Mammary epithelial cell (primary cell): ENCODE results near the gene STXBP1.

Experiments
- CTCF ChIP-seq, 2 donors: IDR thresholded peaks in 1 of 2; conservative IDR thresholded peaks in 1 of 2; 2 replicates each; pipeline ENCODE4 v1.5.1; 2011 to 2012; ENCODE audit warnings: inconsistent platforms in 2 of 2, low read length in 2 of 2, mild to moderate bottlenecking in 2 of 2, control low read depth in 1 of 2, low read depth in 1 of 2; ENCODE audit not compliant: insufficient read depth in 1 of 2; ENCODE audit errors: extremely low read depth in 1 of 2
- EZH2 ChIP-seq: IDR thresholded peaks from 2 replicates; pipeline ENCODE4 v1.6.1; 2012; ENCODE audit warnings: low read length, inconsistent platforms, borderline replicate concordance

DNA sequence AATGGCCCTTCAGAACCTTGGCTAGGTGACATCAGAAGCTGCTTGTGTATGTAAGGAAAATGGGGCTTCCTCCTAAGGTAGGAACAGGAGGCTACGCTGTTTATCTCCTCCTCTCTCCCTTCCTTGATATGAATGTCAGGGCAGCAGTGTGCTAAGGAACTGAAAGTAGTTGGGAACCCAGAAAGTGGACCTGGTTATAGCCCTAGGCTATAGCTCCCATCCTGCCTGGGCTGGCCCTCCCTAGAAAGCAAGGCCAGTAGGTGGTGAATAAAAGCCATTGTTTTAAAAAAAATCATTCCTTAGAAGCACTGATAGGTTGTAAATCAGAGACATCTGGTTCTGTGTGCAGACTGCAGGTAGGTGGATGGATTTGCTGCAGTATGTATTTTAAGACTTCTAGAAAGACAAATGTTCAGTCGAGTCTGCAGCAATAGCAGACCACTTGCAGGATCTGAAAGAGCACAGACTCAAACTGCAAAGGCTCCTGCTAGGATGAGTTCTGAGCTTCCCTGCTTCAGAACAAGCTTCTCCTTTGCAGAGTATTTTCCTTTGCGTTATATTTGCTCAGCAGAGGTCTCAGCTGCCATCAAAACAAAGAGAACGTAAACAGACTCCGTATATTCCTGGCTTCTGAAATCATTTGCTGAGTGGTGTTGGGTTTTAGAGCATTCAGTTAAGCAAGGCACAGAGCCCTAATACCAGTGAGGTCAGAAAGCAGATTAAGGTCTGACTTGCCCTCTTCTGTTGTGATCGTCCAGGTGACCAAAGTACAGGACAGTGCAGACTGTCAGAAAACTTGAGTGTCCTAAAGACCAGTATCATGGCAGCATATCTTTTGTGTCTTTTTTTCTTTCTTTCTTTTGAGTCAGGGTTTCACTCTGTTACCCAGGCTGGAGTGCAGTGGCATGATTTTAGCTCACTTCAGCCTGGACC lies 74.7 kb downstream of the STXBP1 start:
- TF ChIP-seq CTCF (conservative IDR thresholded peaks at IDR 0.05 in 1 of 2, IDR thresholded peaks at IDR 0.05 in 1 of 2; ENCODE audit: extremely low read depth in 1 of 2, insufficient read depth in 1 of 2, low read depth in 1 of 2, low read length in 2 of 2) (no peak), EZH2 (no peak)
